ENCODE results near the gene MIR17HG. TPM values are rescaled to one million over a fixed set of nuclear protein-coding genes. Genes with fewer than 3 reads are reported as not detected.

MIR17HG gene
- polyA plus RNA-seq, 1 experiment, result 0.25 TPM

DNA sequence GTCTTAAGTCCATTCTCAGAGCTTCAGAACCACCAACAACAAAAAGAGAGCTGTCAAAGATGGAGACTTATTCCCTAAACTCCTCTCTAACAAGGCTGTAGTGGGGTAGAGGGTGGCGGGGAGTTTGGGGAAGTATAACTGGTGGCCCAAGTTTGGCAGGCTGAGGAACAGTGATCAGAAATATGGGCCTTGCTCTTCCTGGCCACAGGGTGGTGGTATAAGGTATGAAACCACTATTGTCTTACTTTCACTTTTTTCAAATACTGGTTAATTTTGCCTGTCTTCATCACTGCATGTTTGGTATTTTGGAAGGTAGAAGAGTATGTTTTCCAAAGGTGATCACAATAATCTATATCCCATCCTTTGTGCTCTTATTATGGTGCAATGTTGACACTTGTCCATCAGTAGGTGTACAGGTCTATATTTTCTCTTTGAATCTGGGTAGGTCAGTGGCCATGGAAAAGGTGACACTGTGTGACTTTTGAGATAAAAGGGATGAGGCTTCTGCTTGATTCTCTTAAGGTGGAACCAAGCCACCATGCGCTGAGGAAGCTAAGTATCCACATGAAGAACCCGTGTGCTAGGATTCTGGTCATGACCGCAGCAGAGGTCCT is 27.7 kb downstream of the MIR17HG start:
- ChIA-PET CTCF (interaction anchor here (0.5 to 1.5 kb wide), 3 partner anchors 16 to 1265 kb away, joined by 3 to 4 read pairs (median 3); no protein-coding TSS in a partner anchor), POLR2A (no interaction called here)
- DNase-seq (ENCODE audit: low read depth), result no peak
- TF ChIP-seq, protein P1, sequence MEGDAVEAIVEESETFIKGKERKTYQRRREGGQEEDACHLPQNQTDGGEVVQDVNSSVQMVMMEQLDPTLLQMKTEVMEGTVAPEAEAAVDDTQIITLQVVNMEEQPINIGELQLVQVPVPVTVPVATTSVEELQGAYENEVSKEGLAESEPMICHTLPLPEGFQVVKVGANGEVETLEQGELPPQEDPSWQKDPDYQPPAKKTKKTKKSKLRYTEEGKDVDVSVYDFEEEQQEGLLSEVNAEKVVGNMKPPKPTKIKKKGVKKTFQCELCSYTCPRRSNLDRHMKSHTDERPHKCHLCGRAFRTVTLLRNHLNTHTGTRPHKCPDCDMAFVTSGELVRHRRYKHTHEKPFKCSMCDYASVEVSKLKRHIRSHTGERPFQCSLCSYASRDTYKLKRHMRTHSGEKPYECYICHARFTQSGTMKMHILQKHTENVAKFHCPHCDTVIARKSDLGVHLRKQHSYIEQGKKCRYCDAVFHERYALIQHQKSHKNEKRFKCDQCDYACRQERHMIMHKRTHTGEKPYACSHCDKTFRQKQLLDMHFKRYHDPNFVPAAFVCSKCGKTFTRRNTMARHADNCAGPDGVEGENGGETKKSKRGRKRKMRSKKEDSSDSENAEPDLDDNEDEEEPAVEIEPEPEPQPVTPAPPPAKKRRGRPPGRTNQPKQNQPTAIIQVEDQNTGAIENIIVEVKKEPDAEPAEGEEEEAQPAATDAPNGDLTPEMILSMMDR (IDR thresholded peaks at IDR 0.05; ENCODE audit: insufficient read depth, low read depth, low read length), result peak; percentile 53
- H3K27me3 ChIP-seq (ENCODE audit: control insufficient read depth, insufficient read depth, low read length), result peaks cover 6% of the 10 kb centered on the region
- no peaks in the 10 kb centered on the region for H3K36me3 ChIP-seq (ENCODE audit: control insufficient read depth, insufficient read depth, low read length)
- H3K4me3 ChIP-seq (ENCODE audit: low read depth, low read length), result no peak overlapping the region

GRCh38 chr13:91381371-91381770 is 33.9 kb downstream of the MIR17HG start:
- CTCF ChIA-PET, result interaction anchor here (0.9 kb wide), 1 partner anchor 8 kb away, joined by 3 read pairs; no protein-coding TSS in a partner anchor
- H3K4me3 ChIP-seq (ENCODE audit: low read depth, low read length), result no peak overlapping the region
- no peaks in the 10 kb centered on the region for H3K36me3 ChIP-seq (ENCODE audit: control insufficient read depth, insufficient read depth, low read length)
- DNase-seq (ENCODE audit: low read depth), result no peak
- TF ChIP-seq, protein P1 (IDR thresholded peaks at IDR 0.05; ENCODE audit: insufficient read depth, low read depth, low read length), result peak; percentile 7; the same call in 1 of the 2 replicates
- H3K27me3 ChIP-seq (ENCODE audit: control insufficient read depth, insufficient read depth, low read length), result no peaks in the 10 kb centered on the region
- POLR2A ChIA-PET, result no interaction called here

- no peak for DNase-seq (ENCODE audit: low read depth)
- no peaks in the 10 kb centered on the region for H3K36me3 ChIP-seq (ENCODE audit: control insufficient read depth, insufficient read depth, low read length)
- POLR2A ChIA-PET, result no interaction called here
- no peak overlapping the region for H3K4me3 ChIP-seq (ENCODE audit: low read depth, low read length)
- CTCF ChIA-PET, result interaction anchor here (0.9 kb wide), 1 partner anchor 22 kb away, joined by 3 read pairs; no protein-coding TSS in a partner anchor
- H3K27me3 ChIP-seq (ENCODE audit: control insufficient read depth, insufficient read depth, low read length), result no peaks in the 10 kb centered on the region
- TF ChIP-seq, protein P1 (IDR thresholded peaks at IDR 0.05; ENCODE audit: insufficient read depth, low read depth, low read length), result no peak
These were observed 36.3 kb downstream of the MIR17HG start for GRCh38 chr13:91383836-91384235.

- Histone ChIP-seq H3K27me3 (ENCODE audit: control insufficient read depth, insufficient read depth, low read length) (no peaks in the 10 kb centered on the region), H3K36me3 (ENCODE audit: control insufficient read depth, insufficient read depth, low read length) (no peaks in the 10 kb centered on the region), H3K4me3 (ENCODE audit: low read depth, low read length) (no peak overlapping the region)
- ChIA-PET POLR2A (no interaction called here), CTCF (no interaction called here)
- TF ChIP-seq, protein P1 (IDR thresholded peaks at IDR 0.05; ENCODE audit: insufficient read depth, low read depth, low read length), result no peak
- DNase-seq (ENCODE audit: low read depth), result no peak
These were observed 37.4 kb downstream of the MIR17HG start for GRCh38 chr13:91384896-91385295.

DNA sequence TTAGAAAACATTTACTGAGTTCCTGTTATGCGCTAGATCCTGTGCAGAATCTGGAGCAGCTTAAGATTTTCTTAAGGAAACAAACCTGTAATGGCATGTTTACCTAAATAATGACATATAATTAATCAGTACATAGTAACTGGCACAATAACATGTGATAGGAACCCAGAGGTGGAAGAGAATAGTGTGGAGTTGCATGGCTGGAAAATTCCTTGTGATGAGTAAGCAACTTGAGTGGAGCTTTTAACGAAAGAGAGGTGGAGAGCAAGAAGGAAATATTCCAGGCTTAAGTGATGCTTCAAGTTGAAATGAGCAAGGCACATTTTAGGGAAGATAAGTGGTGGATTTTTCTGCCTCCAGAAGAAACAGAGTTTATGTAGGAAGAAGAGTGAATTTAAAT is 41.7 kb downstream of the MIR17HG start:
- CTCF ChIA-PET, result no interaction called here
- no peak overlapping the region for H3K4me3 ChIP-seq (ENCODE audit: low read depth, low read length)
- TF ChIP-seq, protein P1 (IDR thresholded peaks at IDR 0.05; ENCODE audit: insufficient read depth, low read depth, low read length), result no peak
- H3K36me3 ChIP-seq (ENCODE audit: control insufficient read depth, insufficient read depth, low read length), result no peaks in the 10 kb centered on the region
- DNase-seq (ENCODE audit: low read depth), result no peak
- H3K27me3 ChIP-seq (ENCODE audit: control insufficient read depth, insufficient read depth, low read length), result no peaks in the 10 kb centered on the region
- POLR2A ChIA-PET, result no interaction called here

Measured in BJ (cell line).